ENCODE results near the gene VPS29.
"Not testable (repeated sequence)": the region's sequence is repeated elsewhere in the genome, so short reads cannot be mapped to it uniquely, and the experiment has no call there.

Gene VPS29

GRCh38 chr12:110538869-110539622 lies 37.1 kb upstream of the VPS29 start:
- no peak overlapping the region for H3K27ac ChIP-seq (ENCODE audit: low read length)
- no peak overlapping the region for H3K4me3 ChIP-seq (ENCODE audit: low read length)
- no peaks in the 10 kb centered on the region for H3K4me1 ChIP-seq (ENCODE audit: control insufficient read depth, low read depth, low read length)
- no peaks in the 10 kb centered on the region for H3K27me3 ChIP-seq (ENCODE audit: control insufficient read depth, insufficient read depth, low read length)
- no peak overlapping the region for H3K9ac ChIP-seq (ENCODE audit: low read length)
- no peaks in the 10 kb centered on the region for H3K9me3 ChIP-seq (ENCODE audit: control insufficient read depth, low read depth, low read length)
- peaks cover 29% of the 10 kb centered on the region for H3K36me3 ChIP-seq (ENCODE audit: control insufficient read depth, low read depth, low read length)

- H3K4me1 ChIP-seq (ENCODE audit: control insufficient read depth, low read depth, low read length): no peaks in the 10 kb centered on the region
Measured at GRCh38 chr12:110537605-110538409, 35.9 kb upstream of the VPS29 start.

GRCh38 chr12:110536834-110537604 lies 35.1 kb upstream of the VPS29 start:
- Histone ChIP-seq H3K9ac (ENCODE audit: low read length) (no peak overlapping the region), H3K27me3 (ENCODE audit: control insufficient read depth, insufficient read depth, low read length) (no peaks in the 10 kb centered on the region), H3K4me3 (ENCODE audit: low read length) (no peak overlapping the region), H3K36me3 (ENCODE audit: control insufficient read depth, low read depth, low read length) (peaks cover 29% of the 10 kb centered on the region), H3K9me3 (ENCODE audit: control insufficient read depth, low read depth, low read length) (no peaks in the 10 kb centered on the region), H3K4me1 (ENCODE audit: control insufficient read depth, low read depth, low read length) (no peaks in the 10 kb centered on the region), H3K27ac (ENCODE audit: low read length) (no peak overlapping the region)

More at GRCh38 chr12:110537605-110538409, 35.9 kb upstream of the VPS29 start:
- no peak overlapping the region for H3K9ac ChIP-seq (ENCODE audit: low read length)
- H3K27ac ChIP-seq (ENCODE audit: low read length): no peak overlapping the region
- H3K4me3 ChIP-seq (ENCODE audit: low read length): no peak overlapping the region
- H3K9me3 ChIP-seq (ENCODE audit: control insufficient read depth, low read depth, low read length): no peaks in the 10 kb centered on the region
- no peaks in the 10 kb centered on the region for H3K27me3 ChIP-seq (ENCODE audit: control insufficient read depth, insufficient read depth, low read length)
- peaks cover 29% of the 10 kb centered on the region for H3K36me3 ChIP-seq (ENCODE audit: control insufficient read depth, low read depth, low read length)

GRCh38 chr12:110534811-110535210 lies 32.9 kb upstream of the VPS29 start:
- Histone ChIP-seq H3K27ac (ENCODE audit: low read length) (no peak overlapping the region), H3K9ac (ENCODE audit: low read length) (no peak overlapping the region), H3K36me3 (ENCODE audit: control insufficient read depth, low read depth, low read length) (peaks cover 29% of the 10 kb centered on the region), H3K4me3 (ENCODE audit: low read length) (no peak overlapping the region), H3K9me3 (ENCODE audit: control insufficient read depth, low read depth, low read length) (no peaks in the 10 kb centered on the region), H3K27me3 (ENCODE audit: control insufficient read depth, insufficient read depth, low read length) (no peaks in the 10 kb centered on the region), H3K4me1 (ENCODE audit: control insufficient read depth, low read depth, low read length) (no peaks in the 10 kb centered on the region)

- H3K27ac ChIP-seq (ENCODE audit: low read length): no peak overlapping the region
- H3K4me1 ChIP-seq (ENCODE audit: control insufficient read depth, low read depth, low read length): no peaks in the 10 kb centered on the region
- peaks cover 27% of the 10 kb centered on the region for H3K36me3 ChIP-seq (ENCODE audit: control insufficient read depth, low read depth, low read length)
Measured at GRCh38 chr12:110533607-110534006, 31.7 kb upstream of the VPS29 start.

GRCh38 chr12:110532644-110533043 lies 30.7 kb upstream of the VPS29 start:
- H3K27ac ChIP-seq (ENCODE audit: low read length): no peak overlapping the region
- no peaks in the 10 kb centered on the region for H3K4me1 ChIP-seq (ENCODE audit: control insufficient read depth, low read depth, low read length)
- no peaks in the 10 kb centered on the region for H3K9me3 ChIP-seq (ENCODE audit: control insufficient read depth, low read depth, low read length)
- no peak overlapping the region for H3K4me3 ChIP-seq (ENCODE audit: low read length)
- no peak overlapping the region for H3K9ac ChIP-seq (ENCODE audit: low read length)
- H3K27me3 ChIP-seq (ENCODE audit: control insufficient read depth, insufficient read depth, low read length): no peaks in the 10 kb centered on the region
- peaks cover 17% of the 10 kb centered on the region for H3K36me3 ChIP-seq (ENCODE audit: control insufficient read depth, low read depth, low read length)

More at GRCh38 chr12:110533607-110534006, 31.7 kb upstream of the VPS29 start:
- Histone ChIP-seq H3K9me3 (ENCODE audit: control insufficient read depth, low read depth, low read length) (no peaks in the 10 kb centered on the region), H3K9ac (ENCODE audit: low read length) (no peak overlapping the region), H3K27me3 (ENCODE audit: control insufficient read depth, insufficient read depth, low read length) (no peaks in the 10 kb centered on the region), H3K4me3 (ENCODE audit: low read length) (no peak overlapping the region)

GRCh38 chr12:110531741-110532333 lies 29.9 kb upstream of the VPS29 start:
- Histone ChIP-seq H3K27ac (ENCODE audit: low read length) (no peak overlapping the region), H3K9me3 (ENCODE audit: control insufficient read depth, low read depth, low read length) (no peaks in the 10 kb centered on the region), H3K36me3 (ENCODE audit: control insufficient read depth, low read depth, low read length) (peaks cover 10% of the 10 kb centered on the region), H3K27me3 (ENCODE audit: control insufficient read depth, insufficient read depth, low read length) (no peaks in the 10 kb centered on the region), H3K9ac (ENCODE audit: low read length) (no peak overlapping the region), H3K4me3 (ENCODE audit: low read length) (no peak overlapping the region), H3K4me1 (ENCODE audit: control insufficient read depth, low read depth, low read length) (no peaks in the 10 kb centered on the region)

GRCh38 chr12:110530511-110530910 lies 28.6 kb upstream of the VPS29 start:
- no peak overlapping the region for H3K9ac ChIP-seq (ENCODE audit: low read length)
- H3K4me1 ChIP-seq (ENCODE audit: control insufficient read depth, low read depth, low read length): no peaks in the 10 kb centered on the region
- no peak overlapping the region for H3K4me3 ChIP-seq (ENCODE audit: low read length)
- H3K9me3 ChIP-seq (ENCODE audit: control insufficient read depth, low read depth, low read length): no peaks in the 10 kb centered on the region
- H3K27me3 ChIP-seq (ENCODE audit: control insufficient read depth, insufficient read depth, low read length): no peaks in the 10 kb centered on the region
- H3K36me3 ChIP-seq (ENCODE audit: control insufficient read depth, low read depth, low read length): no peaks in the 10 kb centered on the region
- H3K27ac ChIP-seq (ENCODE audit: low read length): no peak overlapping the region

GRCh38 chr12:110528277-110528839 lies 26.4 kb upstream of the VPS29 start:
- H3K27ac ChIP-seq (ENCODE audit: low read length): no peak overlapping the region
- H3K9ac ChIP-seq (ENCODE audit: low read length): no peak overlapping the region
- no peaks in the 10 kb centered on the region for H3K36me3 ChIP-seq (ENCODE audit: control insufficient read depth, low read depth, low read length)
- no peaks in the 10 kb centered on the region for H3K27me3 ChIP-seq (ENCODE audit: control insufficient read depth, insufficient read depth, low read length)
- no peaks in the 10 kb centered on the region for H3K4me1 ChIP-seq (ENCODE audit: control insufficient read depth, low read depth, low read length)
- no peak overlapping the region for H3K4me3 ChIP-seq (ENCODE audit: low read length)
- H3K9me3 ChIP-seq (ENCODE audit: control insufficient read depth, low read depth, low read length): no peaks in the 10 kb centered on the region

- not testable (repeated sequence) for H3K4me3 ChIP-seq (ENCODE audit: low read length); H3K9me3 ChIP-seq (ENCODE audit: control insufficient read depth, low read depth, low read length); H3K27ac ChIP-seq (ENCODE audit: low read length); H3K27me3 ChIP-seq (ENCODE audit: control insufficient read depth, insufficient read depth, low read length); H3K36me3 ChIP-seq (ENCODE audit: control insufficient read depth, low read depth, low read length); H3K4me1 ChIP-seq (ENCODE audit: control insufficient read depth, low read depth, low read length); H3K9ac ChIP-seq (ENCODE audit: low read length)
Measured at GRCh38 chr12:110520876-110521712, 19.2 kb upstream of the VPS29 start.

Measured in iPS-18a (cell line).